OCI-LY3 (cell line): Measurements from ENCODE around the gene OOSP2.
"Not testable (repeated sequence)": the region's sequence is repeated elsewhere in the genome, so short reads cannot be mapped to it uniquely, and the experiment has no call there.

Experiments
- H2AFZ ChIP-seq: fragments of 200-600, 300-600 bp; shearing (Covaris generic); 2 replicates; pipeline ENCODE4 v1.6.0; 2014; ENCODE audit warnings: antibody characterized with exemption, low read depth, low read length
- H3K27ac ChIP-seq: fragments of 200-600, 300-600 bp; sonication (generic); 2 replicates; pipeline ENCODE4 v1.5.1; 2014; ENCODE audit warnings: mild to moderate bottlenecking, low read length, moderate library complexity, mixed read lengths
- H3K27me3 ChIP-seq: fragments of 200-600, 300-600 bp; sonication (generic); 2 replicates; pipeline ENCODE4 v1.6.1; 2014; ENCODE audit warnings: low read depth, low read length, mixed read lengths
- H3K36me3 ChIP-seq: fragments of 200-600, 300-600 bp; sonication (generic); replicated peaks from 2 replicates; pipeline ENCODE3; 2014; ENCODE audit warnings: low read depth, low read length, mixed read lengths
- H3K4me1 ChIP-seq: fragments of 300-600, 200-600 bp; sonication (generic); 2 replicates; pipeline ENCODE4 v1.6.1; 2014; ENCODE audit warnings: low read length, mixed read lengths
- H3K4me2 ChIP-seq: fragments of 200-600, 300-600 bp; sonication (generic); 2 replicates; pipeline ENCODE4 v1.6.1; 2014; ENCODE audit warnings: low read length, mixed read lengths
- H3K4me3 ChIP-seq: fragments of 300-600, 200-600 bp; sonication (generic); 2 replicates; pipeline ENCODE4 v1.5.1; 2014; ENCODE audit warnings: antibody characterized with exemption, mild to moderate bottlenecking, low read length, moderate library complexity
- H3K79me2 ChIP-seq: fragments of 300-600, 200-600 bp; shearing (Covaris generic); 2 replicates; pipeline ENCODE4 v1.6.1; 2014; ENCODE audit warnings: mild to moderate bottlenecking, low read length, mixed read lengths
- H3K9ac ChIP-seq: fragments of 300-600, 200-600 bp; shearing (Covaris generic); 2 replicates; pipeline ENCODE4 v1.6.0; 2014; ENCODE audit warnings: mild to moderate bottlenecking, low read length, moderate library complexity
- H3K9me3 ChIP-seq: fragments of 200-600, 300-600 bp; shearing (Covaris generic); 2 replicates; pipeline ENCODE4 v1.6.1; 2014; ENCODE audit warnings: low read length, mixed read lengths; ENCODE audit not compliant: insufficient read depth
- H4K20me1 ChIP-seq: fragments of 200-600, 300-600 bp; sonication (generic); 2 replicates; pipeline ENCODE4 v1.6.1; 2016; ENCODE audit warnings: low read length, mixed read lengths; ENCODE audit not compliant: insufficient read depth
- EZH2phosphoT487 ChIP-seq: fragments of 200-600 bp; shearing (Covaris generic); IDR thresholded peaks from 2 replicates; pipeline ENCODE4 v1.6.1; 2018; ENCODE audit warnings: antibody characterized with exemption, mixed run types, low read depth
- TF ChIP-seq, protein P1 (sequence below): fragments of 200-600, 300-600 bp; sonication (generic); IDR thresholded peaks from 2 replicates; pipeline ENCODE4 v1.5.1; 2014; ENCODE audit warnings: antibody characterized with exemption, low read length, low read depth

Gene OOSP2

GRCh38 chr11:60065801-60066200, 25.6 kb downstream of the OOSP2 start:
- peaks cover 3% of the 10 kb centered on the region; the same call in 1 of the 2 replicates for H3K4me1 ChIP-seq
- H3K27me3 ChIP-seq, result peaks cover 10% of the 10 kb centered on the region; the same call in 1 of the 2 replicates
- no peak overlapping the region for H3K4me2 ChIP-seq
- H2AFZ ChIP-seq, result no peak overlapping the region
- H3K27ac ChIP-seq, result no peak overlapping the region
- H3K9me3 ChIP-seq, result no peaks in the 10 kb centered on the region
- H3K36me3 ChIP-seq, result no peaks in the 10 kb centered on the region
- no peak overlapping the region for H3K9ac ChIP-seq
- no peak overlapping the region for H3K4me3 ChIP-seq
- no peaks in the 10 kb centered on the region for H4K20me1 ChIP-seq
- TF ChIP-seq, protein P1, sequence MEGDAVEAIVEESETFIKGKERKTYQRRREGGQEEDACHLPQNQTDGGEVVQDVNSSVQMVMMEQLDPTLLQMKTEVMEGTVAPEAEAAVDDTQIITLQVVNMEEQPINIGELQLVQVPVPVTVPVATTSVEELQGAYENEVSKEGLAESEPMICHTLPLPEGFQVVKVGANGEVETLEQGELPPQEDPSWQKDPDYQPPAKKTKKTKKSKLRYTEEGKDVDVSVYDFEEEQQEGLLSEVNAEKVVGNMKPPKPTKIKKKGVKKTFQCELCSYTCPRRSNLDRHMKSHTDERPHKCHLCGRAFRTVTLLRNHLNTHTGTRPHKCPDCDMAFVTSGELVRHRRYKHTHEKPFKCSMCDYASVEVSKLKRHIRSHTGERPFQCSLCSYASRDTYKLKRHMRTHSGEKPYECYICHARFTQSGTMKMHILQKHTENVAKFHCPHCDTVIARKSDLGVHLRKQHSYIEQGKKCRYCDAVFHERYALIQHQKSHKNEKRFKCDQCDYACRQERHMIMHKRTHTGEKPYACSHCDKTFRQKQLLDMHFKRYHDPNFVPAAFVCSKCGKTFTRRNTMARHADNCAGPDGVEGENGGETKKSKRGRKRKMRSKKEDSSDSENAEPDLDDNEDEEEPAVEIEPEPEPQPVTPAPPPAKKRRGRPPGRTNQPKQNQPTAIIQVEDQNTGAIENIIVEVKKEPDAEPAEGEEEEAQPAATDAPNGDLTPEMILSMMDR, result no peak
- no peak for TF ChIP-seq EZH2phosphoT487
- no peaks in the 10 kb centered on the region for H3K79me2 ChIP-seq

DNA sequence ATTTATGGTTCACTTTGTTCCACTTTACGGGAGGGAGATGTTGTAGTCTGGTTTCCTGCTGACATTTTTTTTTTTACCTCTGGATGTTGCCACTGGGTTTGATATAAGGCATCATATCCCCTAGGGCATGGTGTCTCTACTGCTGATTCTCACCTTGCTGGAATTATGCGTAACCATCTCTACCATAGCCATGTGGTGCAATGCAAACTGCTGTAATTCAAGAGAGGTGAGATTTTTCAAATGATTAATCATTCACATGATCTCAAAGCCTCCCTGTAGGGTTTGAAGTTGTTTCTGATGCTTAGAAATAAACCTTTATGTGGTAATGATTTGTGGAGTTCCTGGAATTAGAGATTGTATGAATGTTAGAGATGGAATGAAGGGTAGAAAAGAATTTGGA, 29.2 kb downstream of the OOSP2 start:
- Histone ChIP-seq H2AFZ (no peak overlapping the region), H3K27ac (no peak overlapping the region), H3K36me3 (no peaks in the 10 kb centered on the region), H3K4me1 (no peaks in the 10 kb centered on the region), H3K9me3 (no peaks in the 10 kb centered on the region), H3K9ac (no peak overlapping the region), H3K27me3 (peaks cover 10% of the 10 kb centered on the region; the same call in 1 of the 2 replicates), H4K20me1 (no peaks in the 10 kb centered on the region), H3K4me3 (no peak overlapping the region), H3K79me2 (no peaks in the 10 kb centered on the region), H3K4me2 (no peak overlapping the region)
- no peak for TF ChIP-seq EZH2phosphoT487
- TF ChIP-seq, protein P1, result no peak

DNA sequence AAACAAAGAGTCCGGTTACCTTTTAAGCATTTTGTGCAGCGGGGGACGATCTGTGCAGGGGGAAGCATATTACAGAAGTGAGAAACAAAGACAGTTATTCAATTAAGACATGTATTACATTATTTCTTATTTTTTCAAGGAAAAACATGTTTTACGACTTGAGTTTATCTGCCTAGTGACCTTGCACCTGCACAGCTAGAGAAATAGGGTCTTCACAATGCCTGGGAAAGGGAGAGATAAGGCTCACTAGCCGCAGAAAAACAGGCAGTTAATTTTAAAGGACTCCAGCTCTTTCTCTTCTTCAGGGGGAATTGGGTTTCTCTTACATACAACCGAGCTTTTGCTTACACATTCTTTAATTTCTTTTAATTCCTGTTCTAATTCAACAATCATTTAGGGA, 31.4 kb downstream of the OOSP2 start:
- H3K36me3 ChIP-seq, H4K20me1 ChIP-seq, H3K4me3 ChIP-seq, H3K27me3 ChIP-seq, H3K27ac ChIP-seq, H2AFZ ChIP-seq, H3K9ac ChIP-seq, H3K4me2 ChIP-seq, H3K9me3 ChIP-seq, H3K79me2 ChIP-seq, H3K4me1 ChIP-seq: not testable (repeated sequence)

DNA sequence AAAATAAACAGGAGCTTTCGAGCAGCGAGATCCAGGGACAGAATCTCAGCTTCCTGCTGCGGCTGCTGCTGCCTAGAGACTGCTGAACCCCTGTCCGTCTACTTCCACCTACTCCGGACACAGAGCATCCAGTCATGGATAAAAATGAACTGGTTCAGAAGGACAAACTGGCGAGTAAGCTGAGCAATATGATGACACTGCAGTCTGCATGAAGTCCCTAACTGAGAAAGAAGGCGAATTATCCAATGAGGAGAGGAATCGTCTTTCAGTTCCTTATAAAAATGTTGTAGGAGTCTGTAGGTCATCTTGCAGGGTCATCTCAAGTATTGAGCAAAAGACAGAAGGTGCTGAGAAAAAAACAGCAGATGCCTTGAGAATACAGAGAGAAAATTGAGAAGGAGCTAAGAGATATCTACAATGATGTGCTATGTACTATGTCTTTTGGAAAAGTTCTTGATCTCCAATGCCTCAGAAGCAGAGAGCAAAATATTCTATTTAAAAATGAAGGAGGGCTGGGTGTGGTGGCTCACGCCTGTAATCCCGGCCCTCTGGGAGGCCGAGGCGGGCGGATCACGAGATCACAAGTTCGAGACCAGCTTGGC, 37.1 kb downstream of the OOSP2 start:
- H3K27me3 ChIP-seq, result no peaks in the 10 kb centered on the region
- H3K4me2 ChIP-seq, result no peak overlapping the region
- H3K36me3 ChIP-seq, result no peaks in the 10 kb centered on the region
- no peaks in the 10 kb centered on the region for H3K9me3 ChIP-seq
- no peak overlapping the region for H3K4me3 ChIP-seq
- no peak overlapping the region for H2AFZ ChIP-seq
- no peaks in the 10 kb centered on the region for H3K79me2 ChIP-seq
- H3K9ac ChIP-seq, result no peak overlapping the region
- no peak for TF ChIP-seq EZH2phosphoT487
- TF ChIP-seq, protein P1, result no peak
- no peak overlapping the region for H3K27ac ChIP-seq
- no peaks in the 10 kb centered on the region for H3K4me1 ChIP-seq
- H4K20me1 ChIP-seq, result no peaks in the 10 kb centered on the region

- H2AFZ ChIP-seq, result no peak overlapping the region
- no peaks in the 10 kb centered on the region for H3K79me2 ChIP-seq
- H3K9ac ChIP-seq, result no peak overlapping the region
- H3K36me3 ChIP-seq, result no peaks in the 10 kb centered on the region
- H3K4me3 ChIP-seq, result no peak overlapping the region
- H3K4me1 ChIP-seq, result no peaks in the 10 kb centered on the region
- no peaks in the 10 kb centered on the region for H3K9me3 ChIP-seq
- H3K27me3 ChIP-seq, result no peaks in the 10 kb centered on the region
- no peak for TF ChIP-seq EZH2phosphoT487
- TF ChIP-seq, protein P1, result no peak
- no peak overlapping the region for H3K27ac ChIP-seq
- H4K20me1 ChIP-seq, result no peaks in the 10 kb centered on the region
- H3K4me2 ChIP-seq, result no peak overlapping the region
Measured at GRCh38 chr11:60077981-60078380, 37.8 kb downstream of the OOSP2 start.
